Fibroblast of the conjunctiva (primary cell): ENCODE results near the gene HAPLN1.
A peak's percentile ranks its signal among the peaks of the same experiment; 100 is the strongest.
"Not testable (repeated sequence)": the region's sequence is repeated elsewhere in the genome, so short reads cannot be mapped to it uniquely, and the experiment has no call there.

Source experiments
- DNase-seq: peaks from one replicate; pipeline ENCODE4 v3.0.0-alpha.2; 2010; ENCODE audit warnings: low read depth

HAPLN1 gene

DNA sequence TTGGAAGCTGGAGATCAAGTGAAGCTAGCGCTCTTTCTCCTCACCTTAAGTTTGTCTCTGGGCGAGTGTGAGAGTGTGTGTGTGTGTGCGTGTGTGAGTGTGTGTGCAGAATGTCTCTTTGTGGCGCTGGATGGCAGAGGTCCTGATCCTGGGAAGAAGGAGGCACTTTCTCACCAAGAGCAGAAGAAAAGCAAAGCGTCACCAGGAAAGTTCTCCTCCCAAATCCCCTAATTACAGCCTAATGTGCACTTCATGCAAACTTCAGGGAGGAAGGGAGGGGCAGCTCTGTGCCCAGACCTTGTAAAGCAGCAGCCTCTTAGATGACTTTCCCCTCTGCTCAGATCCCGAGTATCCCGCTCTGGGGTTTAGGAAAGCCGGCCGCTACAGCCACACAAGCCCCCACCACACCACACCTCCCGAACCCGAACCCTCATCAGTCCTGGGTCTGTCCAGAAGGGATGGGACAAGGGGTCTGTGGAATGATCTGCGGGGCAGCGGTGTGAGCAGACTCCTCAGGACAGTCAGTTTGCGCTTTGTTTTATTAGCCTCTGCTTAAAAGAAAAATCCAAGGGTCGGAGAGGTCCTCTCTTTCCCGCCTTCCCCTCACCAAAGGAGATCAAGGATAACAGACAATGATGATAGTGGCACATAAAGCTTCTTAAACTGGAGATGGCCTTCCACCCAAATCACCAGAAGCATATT lies at the start of gene HAPLN1:
Gene HAPLN1, minus strand, starts transcription at position 20 of the 702 bp plus-strand sequence. CDS start 47,332 bp downstream, outside the sequence.
- DNase-seq: no peak

DNA sequence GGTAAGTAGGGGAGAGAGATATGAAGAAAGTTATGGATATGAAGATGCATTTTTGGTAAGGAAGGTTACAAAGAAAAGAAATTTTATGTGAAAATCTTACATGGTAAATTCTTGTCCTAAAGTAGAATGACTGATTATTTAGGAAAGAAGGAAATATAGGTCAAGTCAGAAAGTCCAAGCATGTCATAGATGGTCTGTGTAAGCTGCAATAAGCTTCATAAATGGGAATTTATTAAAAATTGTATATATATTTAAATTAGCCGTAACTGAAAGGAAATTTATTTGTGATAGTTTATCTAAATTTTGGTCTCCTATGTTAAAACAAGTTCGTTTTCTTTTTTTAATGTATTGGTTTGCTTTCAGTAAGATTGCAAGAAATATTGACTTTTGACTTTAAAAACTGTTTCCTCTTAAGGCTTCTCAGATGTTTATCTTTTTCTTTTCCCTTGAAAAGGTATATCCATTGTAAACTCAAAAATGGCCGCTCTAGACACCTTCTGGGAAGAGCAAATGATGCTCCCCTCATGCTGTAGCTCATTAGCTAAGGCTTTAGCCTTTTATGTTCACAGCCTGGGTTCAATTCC lies 46.8 kb upstream of the HAPLN1 start:
- DNase-seq: no peak

DNA sequence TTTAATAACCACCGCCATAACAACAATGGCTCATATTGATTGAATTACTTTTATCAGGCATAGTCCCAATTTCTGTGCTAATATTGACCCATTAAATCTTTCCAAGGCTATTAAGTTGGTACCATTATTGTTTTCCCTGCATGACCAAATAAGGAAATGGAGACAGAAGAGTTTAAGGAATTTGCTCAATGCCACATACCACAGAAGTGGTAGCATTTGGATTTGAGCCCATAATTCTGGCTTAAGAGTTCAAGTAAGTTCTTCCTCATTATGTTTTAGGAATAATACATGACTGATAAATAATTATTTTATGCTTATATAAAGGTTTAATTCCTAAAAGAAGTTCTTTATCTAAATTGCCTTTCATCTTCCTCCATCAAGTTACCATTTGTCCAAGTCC lies 43.4 kb upstream of the HAPLN1 start:
- no peak for DNase-seq

DNA sequence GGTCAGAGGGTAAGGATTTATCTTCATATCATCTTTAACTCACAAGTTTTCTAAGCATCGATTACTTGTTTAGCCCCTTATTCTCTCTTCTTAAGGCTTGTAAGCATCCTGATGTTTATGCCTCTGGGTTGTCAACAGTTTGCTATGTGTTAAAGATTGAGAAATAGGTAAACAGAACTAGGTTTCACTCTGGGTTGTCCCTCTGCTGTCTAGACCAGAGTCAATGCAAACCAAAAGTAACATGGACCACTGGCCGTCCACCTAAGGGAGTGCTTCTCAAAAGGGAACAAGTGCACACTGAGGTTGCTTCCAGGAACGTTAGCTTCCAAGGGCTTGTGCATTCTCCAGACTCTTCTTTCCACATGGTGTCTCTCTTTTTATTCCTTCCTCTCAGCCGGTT lies 39.9 kb upstream of the HAPLN1 start:
- DNase-seq: no peak

DNA sequence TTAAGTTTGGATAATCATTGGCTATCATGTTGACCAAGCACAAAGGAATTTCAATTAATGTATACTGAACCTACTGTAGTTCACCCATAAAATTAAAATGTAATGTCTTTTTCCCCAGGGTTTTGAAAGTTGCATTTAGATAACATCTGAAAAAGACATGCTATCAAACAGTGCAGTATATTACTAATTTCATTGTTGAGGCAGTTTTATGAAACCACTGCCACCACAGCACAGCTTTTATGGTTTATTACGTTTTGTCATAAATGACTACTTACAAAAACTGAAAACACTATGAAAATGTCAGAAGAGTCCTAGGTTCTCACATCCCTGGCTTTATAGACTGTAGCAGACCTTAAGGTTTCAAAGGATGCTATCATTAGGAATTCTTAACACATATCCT lies 32.0 kb upstream of the HAPLN1 start:
- DNase-seq: no peak

DNA sequence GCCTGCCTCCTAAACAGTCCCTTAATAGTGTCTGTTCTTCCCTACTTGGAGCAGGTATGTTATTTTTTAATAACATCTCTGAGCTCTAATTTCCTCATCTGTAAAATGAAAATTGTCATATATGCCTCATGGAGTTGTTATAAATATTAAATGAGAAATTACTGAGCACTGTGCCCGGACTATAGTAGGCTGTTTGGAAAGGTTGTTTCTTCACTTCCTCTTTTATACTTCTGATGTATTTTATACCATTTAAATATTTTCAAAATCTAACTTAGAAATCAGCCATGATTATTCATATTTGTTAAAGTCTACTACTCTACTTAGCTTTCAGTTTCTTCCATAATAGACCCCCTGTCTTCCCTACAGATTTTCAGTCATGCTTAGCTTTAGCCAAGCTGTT lies 30.5 kb upstream of the HAPLN1 start:
- DNase-seq: no peak

DNA sequence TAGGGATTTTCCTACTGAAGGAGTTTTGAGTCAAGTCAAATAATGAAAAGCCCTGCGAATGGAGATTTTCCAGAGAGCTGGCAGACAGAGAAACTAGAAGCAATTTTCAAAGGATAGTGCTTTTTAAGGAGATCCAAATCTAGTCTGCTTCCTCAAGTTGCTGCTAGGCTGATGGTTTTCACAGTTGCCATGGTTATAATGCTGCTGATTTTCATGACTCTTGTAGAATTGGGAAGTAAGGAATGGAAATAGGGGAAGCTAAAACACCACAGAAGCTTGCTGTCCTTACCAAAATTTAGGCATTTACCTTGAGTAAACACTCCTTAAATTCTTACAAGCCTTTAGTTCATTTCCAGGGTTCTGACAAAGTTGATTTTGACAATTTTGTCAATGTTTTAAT lies 30.1 kb upstream of the HAPLN1 start:
- no peak for DNase-seq

DNA sequence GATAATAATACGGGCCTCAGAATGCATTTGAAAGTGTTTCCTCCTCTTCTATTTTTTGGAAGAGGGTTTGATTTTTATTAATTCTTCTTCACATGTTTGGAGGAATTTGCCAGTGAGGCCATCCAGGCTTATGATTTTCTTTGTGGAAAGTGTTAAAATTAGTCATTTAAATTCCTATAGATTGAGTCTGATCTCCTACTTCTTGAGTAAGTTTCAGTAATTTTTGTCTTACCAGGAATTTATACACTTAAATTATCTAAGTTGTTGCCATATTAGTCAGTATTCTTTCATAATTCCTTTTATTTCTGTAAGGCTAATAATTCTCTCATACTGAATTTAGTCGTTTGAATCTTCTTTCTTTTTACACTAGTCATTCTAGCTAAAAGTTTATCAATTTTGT lies 25.2 kb upstream of the HAPLN1 start:
- DNase-seq: no peak

DNA sequence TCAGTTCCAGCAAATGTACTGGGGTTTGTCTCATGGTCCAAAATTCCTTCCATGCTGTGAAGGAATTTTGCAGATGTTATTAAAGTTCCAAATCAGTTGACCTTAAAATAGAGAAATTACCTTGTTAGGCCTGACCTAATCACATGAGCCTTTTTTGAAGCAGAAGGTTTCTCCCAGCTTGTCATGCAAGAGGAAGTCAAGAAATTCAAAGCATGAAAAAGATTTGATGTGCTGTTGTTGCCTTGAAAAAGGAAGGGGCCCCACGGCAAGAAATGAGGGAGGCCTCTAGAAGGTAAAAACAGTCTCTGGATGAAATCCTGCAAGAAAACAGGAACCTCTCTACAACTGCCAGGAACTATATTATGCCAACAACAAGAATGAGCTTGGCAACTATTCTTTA lies 24.2 kb upstream of the HAPLN1 start:
- DNase-seq: no peak

DNA sequence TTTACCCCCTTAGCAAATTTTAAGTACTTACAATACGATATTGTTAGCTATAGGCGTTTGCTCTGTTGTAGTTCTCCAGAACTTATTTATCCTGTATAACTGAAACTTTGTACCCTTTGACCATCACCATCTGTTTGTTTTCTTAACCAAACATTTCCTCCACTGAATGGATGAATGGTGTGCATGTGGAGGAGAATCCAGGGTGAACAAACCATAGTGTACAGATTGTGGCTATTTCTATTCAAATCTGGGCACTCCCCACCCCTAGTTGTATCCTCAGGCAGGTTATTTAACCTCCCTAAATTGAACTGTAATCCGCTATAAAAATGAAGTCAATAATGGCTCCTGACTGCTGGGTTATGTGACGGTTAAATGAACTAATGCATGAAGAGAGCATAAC lies 21.4 kb upstream of the HAPLN1 start:
- DNase-seq: no peak

DNA sequence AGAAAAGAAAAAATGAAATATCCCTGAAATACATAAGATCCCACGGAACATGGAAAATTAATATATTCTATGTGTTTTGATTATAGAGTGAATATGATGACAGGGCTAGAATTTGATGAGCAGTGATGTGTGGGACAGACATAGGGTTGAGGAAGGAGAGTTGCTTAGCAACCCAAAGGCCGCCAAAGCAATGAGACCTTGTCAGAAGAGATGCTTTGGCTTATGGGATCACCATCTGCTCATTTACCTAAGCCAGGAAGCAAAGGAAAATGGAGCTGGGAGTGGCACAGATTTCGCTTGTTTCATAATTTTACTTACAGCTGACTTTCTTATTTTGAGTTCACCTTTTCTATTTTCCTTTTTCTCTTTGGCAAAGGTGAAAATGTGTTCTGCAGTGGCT lies 20.9 kb upstream of the HAPLN1 start:
- DNase-seq: no peak

DNA sequence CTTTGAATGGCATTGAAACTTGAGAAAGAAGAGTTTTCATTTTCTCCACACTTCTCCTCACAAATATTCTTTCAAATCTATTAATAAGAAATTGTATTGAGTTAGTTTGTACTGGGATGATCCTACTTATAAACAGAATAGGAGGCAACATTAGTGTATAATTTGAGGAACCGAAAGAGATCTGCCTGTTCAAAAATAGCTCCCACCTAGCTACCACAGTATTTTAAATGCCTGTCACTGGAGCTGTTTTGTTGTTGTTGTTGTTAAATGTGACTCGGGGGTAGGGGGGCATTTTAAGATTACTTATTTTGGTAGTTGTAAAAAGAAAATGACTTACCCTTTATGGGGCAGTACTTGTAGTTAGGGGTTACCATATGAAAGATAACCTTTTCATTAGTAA lies 20.1 kb upstream of the HAPLN1 start:
- DNase-seq: no peak

DNA sequence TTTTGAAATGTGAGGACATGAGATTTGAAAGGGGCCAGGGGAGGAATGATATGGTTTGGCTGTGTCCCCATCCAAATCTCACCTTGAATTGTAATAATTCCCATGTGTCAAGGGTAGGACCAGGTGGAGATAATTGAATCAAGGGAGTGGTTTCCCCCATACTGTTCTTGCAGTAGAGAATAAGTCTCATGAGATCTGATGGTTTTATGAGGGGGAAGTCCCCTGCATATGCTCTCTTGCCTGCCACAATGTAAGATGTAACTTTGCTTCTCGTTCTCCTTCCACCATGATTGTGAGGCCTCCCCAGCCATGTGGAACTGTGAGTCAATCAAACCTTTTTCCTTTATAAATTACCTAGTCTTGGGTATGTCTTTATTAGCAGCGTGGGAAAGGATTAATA lies 15.5 kb upstream of the HAPLN1 start:
- DNase-seq: not testable (repeated sequence)

DNA sequence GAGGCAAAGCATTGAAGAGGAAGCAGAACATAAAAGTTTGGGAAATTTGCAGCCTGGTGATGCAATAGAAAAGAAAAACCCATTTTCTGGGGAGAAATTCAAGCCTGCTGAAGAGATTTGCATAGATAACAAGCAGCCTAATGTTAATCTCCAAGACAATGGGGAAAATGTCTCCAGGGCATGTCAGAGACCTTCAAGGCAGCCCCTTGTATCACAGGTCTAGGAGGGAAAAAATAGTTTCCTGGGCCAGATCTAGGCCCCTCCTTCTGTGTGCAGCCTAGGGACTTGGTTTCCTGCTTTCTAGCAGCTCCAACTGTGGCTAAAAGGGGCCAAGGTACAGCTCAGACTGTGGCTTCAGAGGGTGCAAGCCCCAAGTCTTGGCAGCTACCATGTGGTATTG lies 14.4 kb upstream of the HAPLN1 start:
- not testable (repeated sequence) for DNase-seq

DNA sequence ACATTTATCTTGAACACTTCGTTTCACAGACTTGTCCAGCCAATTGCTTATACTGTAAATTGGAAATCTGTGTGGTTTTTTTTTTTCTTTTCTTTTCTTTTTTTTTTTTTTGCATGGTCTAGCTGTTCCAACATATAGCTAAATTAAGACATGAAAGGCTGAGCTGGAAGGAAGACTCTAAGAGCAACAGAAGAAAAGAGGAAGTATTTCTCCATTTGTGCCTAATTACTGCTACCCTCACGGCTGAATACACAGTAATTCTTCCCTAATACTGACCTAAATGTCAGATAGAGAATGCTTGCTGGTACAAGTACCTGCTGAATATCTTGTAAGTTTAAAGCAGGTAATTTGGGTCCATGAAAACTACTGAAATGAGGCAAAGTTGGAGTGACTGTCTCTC lies 11.0 kb upstream of the HAPLN1 start:
- DNase-seq: no peak

DNA sequence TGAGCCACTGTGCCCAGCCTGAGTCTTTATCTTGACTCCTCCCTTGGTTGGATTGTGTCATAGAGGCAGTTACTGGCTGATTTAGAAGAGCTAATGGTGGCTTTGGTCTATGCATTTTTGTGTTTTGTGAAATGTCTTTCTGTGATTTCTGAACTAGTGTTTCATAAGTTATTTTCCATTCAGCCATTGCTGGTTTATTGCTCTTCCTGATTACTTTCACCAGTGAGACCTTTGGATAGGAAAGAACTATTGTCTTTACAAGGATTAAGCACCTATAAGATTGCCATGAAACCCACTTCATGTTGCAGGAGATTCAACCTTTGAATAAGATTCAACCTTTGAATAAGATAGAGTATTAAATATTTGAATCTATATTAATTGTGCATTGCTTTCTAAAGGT lies 8.7 kb upstream of the HAPLN1 start:
- no peak for DNase-seq

DNA sequence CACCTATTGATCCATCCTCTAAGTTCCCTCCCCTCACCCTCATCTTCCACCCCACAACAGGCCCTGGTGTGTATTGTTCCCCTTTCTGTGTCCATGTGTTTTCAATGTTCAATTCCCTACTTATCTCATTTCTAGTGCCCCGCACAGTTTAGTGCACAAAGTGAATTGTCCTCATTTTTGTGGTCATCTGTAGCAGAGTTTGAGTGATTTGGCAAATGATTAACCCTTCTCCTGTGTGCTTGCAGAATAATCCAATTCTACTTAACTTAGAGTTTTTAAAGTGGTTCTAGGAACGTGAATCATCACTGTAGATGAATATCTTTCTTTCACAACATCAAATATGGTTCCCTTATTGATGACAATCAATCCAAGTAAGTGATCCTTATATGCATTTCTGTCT lies 6.3 kb upstream of the HAPLN1 start:
- no peak for DNase-seq

DNA sequence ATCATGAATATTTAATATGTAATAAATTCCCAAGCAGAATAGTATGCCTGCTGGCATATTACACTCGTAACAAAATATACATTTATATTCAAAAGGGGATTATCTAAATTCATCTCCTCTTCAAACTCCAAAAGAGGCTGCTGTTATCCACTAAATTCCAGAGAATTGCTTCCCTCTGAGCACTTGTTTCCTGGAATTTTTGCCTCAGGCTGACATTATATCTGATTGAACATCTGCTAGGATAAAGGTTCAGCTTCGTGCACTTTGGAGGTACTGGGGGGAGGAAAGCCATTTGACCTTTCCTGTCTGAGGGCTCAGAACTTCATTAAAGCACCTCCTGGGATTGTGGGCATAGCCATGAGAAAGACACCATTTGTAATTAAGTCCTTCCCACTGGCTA lies 4.3 kb upstream of the HAPLN1 start:
- no peak for DNase-seq

DNA sequence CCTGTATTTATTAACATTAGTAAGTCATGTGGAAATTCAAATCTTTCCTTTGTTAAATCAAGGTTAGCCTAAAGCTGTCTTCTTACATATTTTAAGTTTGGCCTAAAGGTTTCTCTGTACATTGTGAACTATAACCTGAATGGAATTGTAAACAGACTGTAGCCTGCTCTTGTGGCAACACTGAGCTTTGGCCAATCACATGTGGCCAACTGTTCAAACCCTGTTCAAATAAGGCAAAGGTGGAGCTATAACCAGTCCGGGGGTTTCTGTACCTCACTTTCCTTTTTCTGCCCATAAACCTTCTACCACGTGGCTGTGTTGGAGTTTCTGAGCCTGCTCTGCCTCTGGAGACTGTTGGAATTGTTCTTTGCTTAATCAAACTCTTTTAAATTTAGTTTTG lies 3.3 kb upstream of the HAPLN1 start:
- no peak for DNase-seq

DNA sequence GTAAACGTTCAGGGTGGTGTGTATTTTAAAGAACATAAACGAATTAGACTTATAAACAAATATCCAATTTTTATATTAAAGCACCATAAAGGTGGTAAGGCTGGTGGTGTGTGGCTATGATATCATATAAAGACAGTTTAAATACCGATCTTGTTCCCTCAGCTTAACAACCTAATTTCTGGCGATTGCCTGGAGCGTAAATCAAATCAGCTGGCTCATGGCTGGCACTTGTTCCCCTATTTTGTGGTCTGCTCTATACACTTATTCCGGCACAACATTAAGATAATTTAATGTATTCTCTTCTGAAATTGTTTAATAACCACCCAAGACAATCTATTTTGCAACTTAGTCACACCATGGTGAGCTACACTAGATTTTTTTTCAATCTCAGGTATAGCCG lies 2.4 kb upstream of the HAPLN1 start:
- DNase-seq: no peak

DNA sequence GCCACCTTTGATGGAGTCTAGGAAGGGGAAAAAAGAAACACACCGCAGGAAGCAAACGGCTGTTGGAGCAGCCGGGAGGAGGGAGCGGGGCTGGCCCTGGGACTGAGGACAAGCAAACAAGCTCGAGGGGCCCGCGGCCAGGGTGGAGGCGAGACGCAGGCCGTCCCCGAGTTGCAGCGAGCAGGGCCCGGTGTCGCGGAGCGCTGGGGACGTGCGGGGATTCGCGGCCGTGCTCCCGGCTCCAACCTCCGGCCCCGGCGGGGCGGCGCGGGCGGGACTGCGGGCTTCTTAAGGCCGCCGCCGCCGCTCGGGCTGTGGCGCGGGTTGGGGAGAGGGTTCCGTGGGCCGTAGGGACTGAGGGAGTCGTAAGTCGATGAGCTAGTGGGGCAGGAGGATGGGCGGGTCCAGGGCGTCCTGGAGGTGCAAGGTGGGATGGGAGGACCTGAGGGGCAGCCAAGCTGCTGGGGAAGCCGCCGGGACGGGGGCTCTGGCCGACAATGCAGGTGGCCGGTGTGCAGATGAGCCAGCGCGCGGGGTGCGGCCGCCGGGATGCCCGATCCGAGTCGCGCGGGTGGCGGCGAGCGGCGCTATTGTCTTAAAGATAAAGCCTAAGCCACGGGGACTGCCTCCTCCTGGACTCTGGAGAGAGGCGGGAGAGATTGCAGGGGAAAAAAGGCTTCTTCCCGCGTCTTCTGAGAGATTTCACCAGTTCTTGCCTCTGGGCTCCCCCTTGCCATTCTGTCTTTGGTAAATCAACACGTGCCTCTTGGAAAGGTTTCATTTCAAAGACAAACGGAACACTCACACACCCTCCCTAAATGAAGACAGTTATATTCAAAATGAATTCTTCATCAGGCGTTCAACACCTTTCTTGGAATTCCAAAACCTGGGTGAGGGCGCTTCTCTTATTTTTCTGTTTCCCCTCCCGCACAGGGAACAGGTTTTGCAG lies 1.6 kb upstream of the HAPLN1 start:
- DNase-seq: peak; percentile 28

DNA sequence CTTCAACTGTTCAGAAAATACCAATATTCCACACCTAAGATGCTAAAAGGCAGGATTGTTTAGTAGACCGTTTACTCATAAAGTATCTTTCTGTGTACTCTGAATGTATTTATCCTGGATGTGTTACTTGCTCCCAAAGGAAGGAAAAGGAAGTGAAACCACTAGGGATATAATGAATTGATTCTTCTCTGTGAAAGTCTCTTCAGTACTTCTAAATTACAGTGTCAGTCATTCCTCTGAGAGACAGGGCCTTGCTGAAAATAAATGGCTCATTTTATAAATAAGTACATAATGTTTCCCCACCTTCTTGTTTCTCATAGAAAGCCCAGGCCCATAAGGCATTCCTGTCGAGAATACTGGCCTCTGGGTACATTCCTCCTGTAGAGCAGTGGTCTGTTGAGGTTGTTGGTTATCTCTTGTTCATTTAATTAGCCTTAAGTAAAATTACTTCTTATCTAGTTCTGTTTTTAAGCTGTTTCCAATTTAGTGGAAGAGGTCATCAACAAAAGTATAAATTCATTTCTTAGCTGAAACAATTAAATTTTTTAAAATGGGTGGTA lies 1.6 kb downstream of the HAPLN1 start:
- DNase-seq: no peak
